Glomerular visceral epithelial cell (primary cell): ENCODE results near the gene MPPED2.
"Not testable (repeated sequence)": the region's sequence is repeated elsewhere in the genome, so short reads cannot be mapped to it uniquely, and the experiment has no call there.

Experiments used
- DNase-seq: peaks from one replicate; pipeline ENCODE4 v3.0.0-alpha.2; 2016; ENCODE audit errors: extremely low spot score

MPPED2 gene

GRCh38 chr11:30579415-30580175 lies 6.6 kb downstream of the MPPED2 start:
- DNase-seq, result no peak

- no peak for DNase-seq
Measured at GRCh38 chr11:30578406-30578805, 7.7 kb downstream of the MPPED2 start.

- DNase-seq, result no peak
Measured at GRCh38 chr11:30573951-30574350, 12.2 kb downstream of the MPPED2 start.

- no peak for DNase-seq
Measured at GRCh38 chr11:30568931-30569330, 17.2 kb downstream of the MPPED2 start.

- no peak for DNase-seq
Measured at GRCh38 chr11:30567644-30568043, 18.5 kb downstream of the MPPED2 start.

- no peak for DNase-seq
Measured at GRCh38 chr11:30567120-30567519, 19.0 kb downstream of the MPPED2 start.

- no peak for DNase-seq
Measured at GRCh38 chr11:30566482-30566881, 19.7 kb downstream of the MPPED2 start.

- DNase-seq, result no peak
Measured at GRCh38 chr11:30565027-30565426, 21.1 kb downstream of the MPPED2 start.

GRCh38 chr11:30561691-30562415 lies 24.3 kb downstream of the MPPED2 start:
- no peak for DNase-seq

- DNase-seq, result no peak
Measured at GRCh38 chr11:30560206-30561106, 25.7 kb downstream of the MPPED2 start.

- DNase-seq, result no peak
Measured at GRCh38 chr11:30559004-30559403, 27.1 kb downstream of the MPPED2 start.

- DNase-seq, result not testable (repeated sequence)
Measured at GRCh38 chr11:30554587-30554986, 31.6 kb downstream of the MPPED2 start.

- DNase-seq, result no peak
Measured at GRCh38 chr11:30553521-30554110, 32.5 kb downstream of the MPPED2 start.

GRCh38 chr11:30552839-30553238 lies 33.3 kb downstream of the MPPED2 start:
- DNase-seq, result no peak

GRCh38 chr11:30550022-30550542 lies 36.1 kb downstream of the MPPED2 start:
- DNase-seq, result no peak

GRCh38 chr11:30549565-30549964 lies 36.6 kb downstream of the MPPED2 start:
- DNase-seq, result no peak

GRCh38 chr11:30546334-30546733 lies 39.8 kb downstream of the MPPED2 start:
- no peak for DNase-seq

- DNase-seq, result no peak
Measured at GRCh38 chr11:30545507-30545906, 40.6 kb downstream of the MPPED2 start.

GRCh38 chr11:30543066-30543465 lies 43.1 kb downstream of the MPPED2 start:
- DNase-seq, result no peak

GRCh38 chr11:30540781-30541180 lies 45.4 kb downstream of the MPPED2 start:
- no peak for DNase-seq

GRCh38 chr11:30538251-30538650 lies 47.9 kb downstream of the MPPED2 start:
- no peak for DNase-seq

- DNase-seq, result no peak
Measured at GRCh38 chr11:30535818-30536217, 50.3 kb downstream of the MPPED2 start.
